IgD-negative memory B cell (primary cell): Measurements from ENCODE around the gene HTATIP2. TPM values are rescaled to one million over a fixed set of nuclear protein-coding genes. Genes with fewer than 3 reads are reported as not detected.

Source experiments
- H3K27ac Mint-ChIP-seq, 3 donors: one replicate each; pipeline ENCODE4 v1.8.0; 2020 to 2022; ENCODE audit warnings: mild to moderate bottlenecking in 3 of 3, mixed read lengths in 3 of 3, moderate library complexity in 1 of 3
- H3K27me3 Mint-ChIP-seq: one replicate; pipeline ENCODE4 v1.8.0; 2021; ENCODE audit warnings: mixed read lengths
- H3K36me3 Mint-ChIP-seq: one replicate; pipeline ENCODE4 v1.8.0; 2020; ENCODE audit warnings: mild to moderate bottlenecking, mixed read lengths
- H3K4me1 Mint-ChIP-seq, 3 donors: one replicate each; pipeline ENCODE4 v1.8.0; 2020 to 2022; ENCODE audit warnings: mixed read lengths in 3 of 3, mild to moderate bottlenecking in 1 of 3
- H3K4me3 Mint-ChIP-seq, 4 donors: one replicate each; pipeline ENCODE4 v1.8.0; 2020 to 2022; ENCODE audit warnings: mild to moderate bottlenecking in 4 of 4, mixed read lengths in 4 of 4, moderate library complexity in 3 of 4
- H3K9me3 Mint-ChIP-seq, 3 donors: one replicate each; pipeline ENCODE4 v1.8.0; 2020 to 2021; ENCODE audit warnings: mixed read lengths in 3 of 3, mild to moderate bottlenecking in 1 of 3
- polyA plus RNA-seq: library from polyadenylated mRNA; unstranded; fragments of 300-500 nt; fragmentation: Illumina TruSeq; gene quantifications from one replicate; pipeline ENCODE4 v1.2.3, GENCODE V29; 2021

HTATIP2 gene
- polyA plus RNA-seq, 1 donor from 2014 or later, result 57.7 TPM

GRCh38 chr11:20388096-20389055 lies 24.9 kb downstream of the HTATIP2 start:
- peak overlapping the region; percentile 94 to 99 (median 99) for H3K27ac Mint-ChIP-seq
- peak overlapping the region; percentile 97 to 100 (median 98) for H3K4me3 Mint-ChIP-seq
- peaks cover 2% of the 10 kb centered on the region for H3K36me3 Mint-ChIP-seq
- H3K27me3 Mint-ChIP-seq, result no peaks in the 10 kb centered on the region
- H3K9me3 Mint-ChIP-seq, result no peaks in the 10 kb centered on the region
- H3K4me1 Mint-ChIP-seq, result peaks cover 17 to 19% (median 17%) of the 10 kb centered on the region in 3 donors

GRCh38 chr11:20397281-20397680 lies 33.8 kb downstream of the HTATIP2 start:
- Mint-ChIP-seq H3K4me1 (peaks cover 4 to 7% (median 7%) of the 10 kb centered on the region in 3 donors), H3K9me3 (no peaks in the 10 kb centered on the region), H3K4me3 (no peak overlapping the region), H3K27me3 (no peaks in the 10 kb centered on the region), H3K27ac (no peak overlapping the region), H3K36me3 (peaks cover 5% of the 10 kb centered on the region)

- Mint-ChIP-seq H3K36me3 (peaks cover 5% of the 10 kb centered on the region), H3K27ac (no peak overlapping the region), H3K4me1 (peaks cover 4 to 7% (median 5%) of the 10 kb centered on the region in 3 donors), H3K4me3 (no peak overlapping the region), H3K27me3 (no peaks in the 10 kb centered on the region), H3K9me3 (no peaks in the 10 kb centered on the region)
Observed at GRCh38 chr11:20399498-20399897, 36.0 kb downstream of the HTATIP2 start.

- H3K4me3 Mint-ChIP-seq, result no peak overlapping the region
- H3K9me3 Mint-ChIP-seq, result no peaks in the 10 kb centered on the region
- H3K4me1 Mint-ChIP-seq, result no peaks in the 10 kb centered on the region
- no peak overlapping the region for H3K27ac Mint-ChIP-seq
- no peaks in the 10 kb centered on the region for H3K27me3 Mint-ChIP-seq
- H3K36me3 Mint-ChIP-seq, result peaks cover 7% of the 10 kb centered on the region
Observed at GRCh38 chr11:20403059-20403458, 39.5 kb downstream of the HTATIP2 start.

GRCh38 chr11:20406484-20406883 lies 43.0 kb downstream of the HTATIP2 start:
- no peaks in the 10 kb centered on the region for H3K9me3 Mint-ChIP-seq
- peaks cover 12% of the 10 kb centered on the region for H3K36me3 Mint-ChIP-seq
- H3K27me3 Mint-ChIP-seq, result no peaks in the 10 kb centered on the region
- H3K4me1 Mint-ChIP-seq, result no peaks in the 10 kb centered on the region
- H3K27ac Mint-ChIP-seq, result no peak overlapping the region
- no peak overlapping the region for H3K4me3 Mint-ChIP-seq

GRCh38 chr11:20407344-20407743 lies 43.8 kb downstream of the HTATIP2 start:
- H3K36me3 Mint-ChIP-seq, result peaks cover 16% of the 10 kb centered on the region
- no peak overlapping the region for H3K27ac Mint-ChIP-seq
- no peaks in the 10 kb centered on the region for H3K9me3 Mint-ChIP-seq
- no peak overlapping the region for H3K4me3 Mint-ChIP-seq
- H3K4me1 Mint-ChIP-seq, result no peaks in the 10 kb centered on the region
- no peaks in the 10 kb centered on the region for H3K27me3 Mint-ChIP-seq

GRCh38 chr11:20415432-20415831 lies 51.9 kb downstream of the HTATIP2 start:
- Mint-ChIP-seq H3K9me3 (no peaks in the 10 kb centered on the region), H3K27ac (no peak overlapping the region), H3K4me3 (peak overlapping the region in 1 of 4 donors; percentile 4), H3K27me3 (no peaks in the 10 kb centered on the region), H3K4me1 (peaks cover 0 to 4% (median 2%) of the 10 kb centered on the region in 3 donors), H3K36me3 (peaks cover 18% of the 10 kb centered on the region)

GRCh38 chr11:20417771-20418170 lies 54.3 kb downstream of the HTATIP2 start:
- H3K36me3 Mint-ChIP-seq, result peaks cover 14% of the 10 kb centered on the region
- no peaks in the 10 kb centered on the region for H3K9me3 Mint-ChIP-seq
- no peak overlapping the region for H3K27ac Mint-ChIP-seq
- no peak overlapping the region for H3K4me3 Mint-ChIP-seq
- H3K4me1 Mint-ChIP-seq, result peaks cover 0 to 4% (median 3%) of the 10 kb centered on the region in 3 donors
- H3K27me3 Mint-ChIP-seq, result no peaks in the 10 kb centered on the region

GRCh38 chr11:20421946-20422345 lies 58.4 kb downstream of the HTATIP2 start:
- peaks cover 0 to 1% (median 0%) of the 10 kb centered on the region in 3 donors for H3K4me1 Mint-ChIP-seq
- peaks cover 14% of the 10 kb centered on the region for H3K36me3 Mint-ChIP-seq
- H3K4me3 Mint-ChIP-seq, result no peak overlapping the region
- no peaks in the 10 kb centered on the region for H3K9me3 Mint-ChIP-seq
- H3K27me3 Mint-ChIP-seq, result no peaks in the 10 kb centered on the region
- no peak overlapping the region for H3K27ac Mint-ChIP-seq

GRCh38 chr11:20429216-20429615 lies 65.7 kb downstream of the HTATIP2 start:
- Mint-ChIP-seq H3K9me3 (no peaks in the 10 kb centered on the region), H3K36me3 (peaks cover 8% of the 10 kb centered on the region), H3K27ac (no peak overlapping the region), H3K4me1 (no peaks in the 10 kb centered on the region), H3K4me3 (no peak overlapping the region), H3K27me3 (no peaks in the 10 kb centered on the region)

Other genes with a start within 250 kb of the HTATIP2 start
- not detected for gene DBX1, start 203.2 kb upstream of the HTATIP2 start, polyA plus RNA-seq
- 5.0 TPM for gene PRMT3, start 24.0 kb downstream of the HTATIP2 start, polyA plus RNA-seq
- not detected for gene SLC6A5, start 235.9 kb downstream of the HTATIP2 start, polyA plus RNA-seq